Stomach (tissue), 4 donors: ENCODE data around the gene DGCR2.

ENCODE experiments used
- POLR2A ChIP-seq, 4 donors: fragments of 450-650 bp; IDR thresholded peaks; one replicate each; pipeline ENCODE4 v1.6.1; 2016; ENCODE audit warnings: antibody characterized with exemption in 4 of 4, control low read depth in 2 of 4, mild to moderate bottlenecking in 1 of 4, moderate library complexity in 1 of 4
- TF ChIP-seq, protein P1 (sequence below), 7 experiments: fragments of 450-650 bp in 4 of 7; fragments of 200-600 bp in 3 of 7; sonication (generic) in 3 of 7; IDR thresholded peaks; one replicate each; pipeline ENCODE4 v1.5.1; 2016 to 2019; ENCODE audit warnings: antibody characterized with exemption in 7 of 7, control low read depth in 2 of 7, mild to moderate bottlenecking in 1 of 7

DNA sequence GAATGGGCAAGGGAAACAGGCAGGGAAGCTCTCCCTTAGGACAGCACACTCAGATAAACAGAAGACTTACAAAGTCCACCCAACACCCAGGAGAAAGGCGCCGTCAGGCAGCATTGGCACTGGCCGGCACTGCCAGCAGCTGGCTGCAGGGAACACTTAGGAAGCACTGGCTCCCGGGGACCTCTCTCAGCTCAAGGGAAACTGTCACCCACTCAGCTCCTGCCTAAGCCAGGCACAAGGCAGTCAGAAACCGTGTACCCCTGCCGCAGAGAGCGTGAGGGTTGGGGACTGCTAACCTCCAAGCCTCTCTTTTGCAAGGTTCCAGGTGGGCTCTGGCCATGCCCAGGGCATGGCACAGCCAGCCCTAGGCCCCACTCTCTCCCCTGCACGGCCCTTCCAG, 64.7 kb downstream of the DGCR2 start:
- TF ChIP-seq POLR2A (IDR thresholded peaks at IDR 0.05) = no peak
- TF ChIP-seq, protein P1, sequence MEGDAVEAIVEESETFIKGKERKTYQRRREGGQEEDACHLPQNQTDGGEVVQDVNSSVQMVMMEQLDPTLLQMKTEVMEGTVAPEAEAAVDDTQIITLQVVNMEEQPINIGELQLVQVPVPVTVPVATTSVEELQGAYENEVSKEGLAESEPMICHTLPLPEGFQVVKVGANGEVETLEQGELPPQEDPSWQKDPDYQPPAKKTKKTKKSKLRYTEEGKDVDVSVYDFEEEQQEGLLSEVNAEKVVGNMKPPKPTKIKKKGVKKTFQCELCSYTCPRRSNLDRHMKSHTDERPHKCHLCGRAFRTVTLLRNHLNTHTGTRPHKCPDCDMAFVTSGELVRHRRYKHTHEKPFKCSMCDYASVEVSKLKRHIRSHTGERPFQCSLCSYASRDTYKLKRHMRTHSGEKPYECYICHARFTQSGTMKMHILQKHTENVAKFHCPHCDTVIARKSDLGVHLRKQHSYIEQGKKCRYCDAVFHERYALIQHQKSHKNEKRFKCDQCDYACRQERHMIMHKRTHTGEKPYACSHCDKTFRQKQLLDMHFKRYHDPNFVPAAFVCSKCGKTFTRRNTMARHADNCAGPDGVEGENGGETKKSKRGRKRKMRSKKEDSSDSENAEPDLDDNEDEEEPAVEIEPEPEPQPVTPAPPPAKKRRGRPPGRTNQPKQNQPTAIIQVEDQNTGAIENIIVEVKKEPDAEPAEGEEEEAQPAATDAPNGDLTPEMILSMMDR (IDR thresholded peaks at IDR 0.05) = no peak
